Prostate gland (tissue), 2 donors: Measurements from ENCODE around the gene KCNQ4. TPM values are rescaled to one million over a fixed set of nuclear protein-coding genes. Genes with fewer than 3 reads are reported as not detected.

Experiments
- DNase-seq: peaks from one replicate; pipeline ENCODE4 v3.0.0-alpha.2; 2019; ENCODE audit warnings: low spot score
- H3K27ac ChIP-seq, 2 donors: fragments of 200-600 bp; sonication (generic); 2 replicates each; pipeline ENCODE4 v1.5.1; 2017 to 2019
- H3K27me3 ChIP-seq: fragments of 200-600 bp; sonication (generic); replicated peaks from 2 replicates; pipeline ENCODE4 v1.5.1; 2019; ENCODE audit not compliant: insufficient read depth
- H3K36me3 ChIP-seq, 2 donors: fragments of 200-600 bp; sonication (generic); 1 replicate in 1 of 2; 2 replicates in 1 of 2; pipeline versions ENCODE4 v1.5.1 to v1.8.1; 2017 to 2019
- H3K4me1 ChIP-seq: fragments of 200-600 bp; sonication (generic); replicated peaks from 2 replicates; pipeline ENCODE4 v1.5.1; 2019
- H3K4me3 ChIP-seq, 2 donors: fragments of 200-600 bp; sonication (generic); 2 replicates each; pipeline ENCODE4 v1.5.1; 2017 to 2019
- H3K9me3 ChIP-seq: fragments of 200-600 bp; sonication (generic); 2 replicates; pipeline ENCODE4 v1.5.1; 2017
- POLR2A ChIP-seq: fragments of 450-650 bp; IDR thresholded peaks from one replicate; pipeline ENCODE4 v1.6.1; 2016; ENCODE audit warnings: antibody characterized with exemption, mild to moderate bottlenecking
- POLR2AphosphoS5 ChIP-seq: sonication (generic); formaldehyde crosslinking; IDR thresholded peaks from one replicate; pipeline ENCODE4 v1.6.1; 2017; ENCODE audit warnings: antibody characterized with exemption
- WGBS: methylation state at CpG from one replicate; pipeline ENCODE4 v1.1.5; 2018; 5-methylcytosine and 5-hydroxymethylcytosine counted together
- intact Hi-C: fragments of 100-400 bp; cut with DNase I; formaldehyde crosslinking; loops from one replicate; pipeline ENCODE4 v1.14.2; 2022
- total RNA-seq, 2 donors: library from RNA; depleted of rRNA; stranded (reverse); fragments of >200 nt; gene quantifications; one replicate each; pipeline ENCODE4 v1.1.0, GENCODE V29; 2016
- TF ChIP-seq, protein P1 (sequence below), 4 experiments: fragments of 200-600 bp in 2 of 4; fragments of 450-650 bp in 2 of 4; sonication (generic) in 2 of 4; IDR thresholded peaks; 1 replicate in 3 of 4; 2 replicates in 1 of 4; pipeline ENCODE4 v1.5.1; 2016 to 2019; ENCODE audit warnings: antibody characterized with exemption in 4 of 4, mild to moderate bottlenecking in 2 of 4, moderate library complexity in 2 of 4

The KCNQ4 gene
- total RNA-seq, 2 donors from 2014 or later, result 1.8 to 3.1 TPM

DNA sequence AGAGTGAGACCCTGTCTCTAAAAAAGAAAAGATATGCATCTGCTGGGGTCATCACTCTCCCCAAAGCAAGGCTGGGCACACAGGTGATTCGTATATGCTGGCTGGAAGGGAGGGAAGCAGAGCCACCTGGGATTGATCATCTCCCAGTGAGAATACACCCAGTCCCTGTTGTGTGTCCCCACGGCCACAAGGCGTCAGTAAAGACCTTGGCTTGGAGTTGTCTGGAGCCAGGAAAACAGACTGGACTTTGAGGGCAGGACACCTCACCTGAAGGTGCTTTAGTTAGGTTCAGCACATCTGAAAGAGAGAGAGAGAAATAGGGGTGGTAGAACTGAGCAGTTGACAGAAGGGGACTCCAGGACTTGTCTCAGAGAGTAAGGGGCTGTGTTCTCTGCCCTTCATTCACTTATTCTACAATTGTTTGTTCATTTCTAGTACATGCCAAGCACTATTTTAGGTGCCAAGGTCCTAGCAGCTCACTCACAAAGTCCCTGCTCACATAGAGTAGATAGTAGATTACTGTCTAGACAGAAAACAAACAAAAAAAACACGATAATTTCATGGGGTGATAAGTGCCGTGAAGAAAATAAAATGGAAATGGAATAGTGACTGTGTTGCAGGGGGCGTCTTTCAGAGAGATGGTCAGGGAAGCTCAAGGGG lies 65.1 kb downstream of the KCNQ4 start:
- Histone ChIP-seq H3K27ac (no peak overlapping the region), H3K4me1 (no peaks in the 10 kb centered on the region), H3K36me3 (no peaks in the 10 kb centered on the region), H3K4me3 (no peak overlapping the region), H3K27me3 (no peaks in the 10 kb centered on the region), H3K9me3 (no peaks in the 10 kb centered on the region)
- intact Hi-C loops, result loop anchor here (2.0 kb wide), 1 partner anchor 104 kb away; no protein-coding TSS in a partner anchor
- DNase-seq, result peak; percentile 77
- 34% methylated on average over 6 of the region's 6 CpGs for WGBS
- TF ChIP-seq POLR2A, result no peak
- TF ChIP-seq POLR2AphosphoS5, result peak; percentile 56
- TF ChIP-seq, protein P1, sequence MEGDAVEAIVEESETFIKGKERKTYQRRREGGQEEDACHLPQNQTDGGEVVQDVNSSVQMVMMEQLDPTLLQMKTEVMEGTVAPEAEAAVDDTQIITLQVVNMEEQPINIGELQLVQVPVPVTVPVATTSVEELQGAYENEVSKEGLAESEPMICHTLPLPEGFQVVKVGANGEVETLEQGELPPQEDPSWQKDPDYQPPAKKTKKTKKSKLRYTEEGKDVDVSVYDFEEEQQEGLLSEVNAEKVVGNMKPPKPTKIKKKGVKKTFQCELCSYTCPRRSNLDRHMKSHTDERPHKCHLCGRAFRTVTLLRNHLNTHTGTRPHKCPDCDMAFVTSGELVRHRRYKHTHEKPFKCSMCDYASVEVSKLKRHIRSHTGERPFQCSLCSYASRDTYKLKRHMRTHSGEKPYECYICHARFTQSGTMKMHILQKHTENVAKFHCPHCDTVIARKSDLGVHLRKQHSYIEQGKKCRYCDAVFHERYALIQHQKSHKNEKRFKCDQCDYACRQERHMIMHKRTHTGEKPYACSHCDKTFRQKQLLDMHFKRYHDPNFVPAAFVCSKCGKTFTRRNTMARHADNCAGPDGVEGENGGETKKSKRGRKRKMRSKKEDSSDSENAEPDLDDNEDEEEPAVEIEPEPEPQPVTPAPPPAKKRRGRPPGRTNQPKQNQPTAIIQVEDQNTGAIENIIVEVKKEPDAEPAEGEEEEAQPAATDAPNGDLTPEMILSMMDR (IDR thresholded peaks at IDR 0.05), result peak; percentile 60 to 96 (median 84)

DNA sequence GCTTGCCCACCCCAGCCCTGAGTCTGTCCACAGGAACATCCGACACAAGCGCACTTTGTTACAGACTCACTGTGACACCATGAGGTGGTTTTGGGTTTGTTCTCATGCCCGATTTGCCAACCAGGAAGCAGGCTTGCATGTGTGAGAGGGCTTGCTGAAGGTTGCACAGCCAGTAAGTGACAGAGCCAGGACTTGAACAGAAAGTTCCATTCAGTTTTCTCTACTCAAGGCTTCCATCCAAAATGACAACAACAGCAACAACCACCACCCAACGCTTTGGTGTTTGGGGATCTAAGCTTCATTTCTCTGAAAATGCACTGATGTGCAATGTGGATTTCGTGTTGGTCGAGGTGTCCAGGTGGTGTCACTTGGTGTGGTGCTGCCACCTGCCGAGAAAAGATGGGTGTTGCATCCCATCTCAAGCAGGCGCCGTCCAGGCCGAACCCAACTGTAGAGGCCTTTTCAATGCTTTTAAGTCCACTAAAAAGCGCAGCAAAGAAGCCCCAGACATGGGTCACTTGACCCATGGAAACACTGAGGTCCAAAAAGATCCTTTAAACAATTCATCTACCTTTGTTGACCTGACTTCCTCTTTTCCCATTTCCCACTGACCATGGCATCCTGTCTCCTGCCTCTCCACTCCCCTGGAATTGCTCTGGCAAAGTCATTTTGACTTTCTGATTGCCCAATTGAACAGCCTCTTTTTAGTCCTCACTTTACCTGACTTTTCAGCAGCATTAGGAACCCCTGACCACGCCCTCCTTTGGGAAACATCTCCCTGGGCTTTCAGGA lies 66.4 kb downstream of the KCNQ4 start:
- H3K36me3 ChIP-seq, result no peaks in the 10 kb centered on the region
- intact Hi-C loops, result loop anchor here (2.0 to 5.0 kb wide), 3 partner anchors 75 to 238 kb away; no protein-coding TSS in a partner anchor
- 22% methylated on average over 12 of the region's 12 CpGs for WGBS
- no peaks in the 10 kb centered on the region for H3K4me1 ChIP-seq
- no peaks in the 10 kb centered on the region for H3K9me3 ChIP-seq
- TF ChIP-seq POLR2A (no peak), POLR2AphosphoS5 (no peak)
- TF ChIP-seq, protein P1 (IDR thresholded peaks at IDR 0.05), result peak; percentile 74 to 90 (median 89)
- H3K27me3 ChIP-seq, result no peaks in the 10 kb centered on the region
- peak; percentile 63 for DNase-seq
- H3K4me3 ChIP-seq, result no peak overlapping the region
- H3K27ac ChIP-seq, result no peak overlapping the region

DNA sequence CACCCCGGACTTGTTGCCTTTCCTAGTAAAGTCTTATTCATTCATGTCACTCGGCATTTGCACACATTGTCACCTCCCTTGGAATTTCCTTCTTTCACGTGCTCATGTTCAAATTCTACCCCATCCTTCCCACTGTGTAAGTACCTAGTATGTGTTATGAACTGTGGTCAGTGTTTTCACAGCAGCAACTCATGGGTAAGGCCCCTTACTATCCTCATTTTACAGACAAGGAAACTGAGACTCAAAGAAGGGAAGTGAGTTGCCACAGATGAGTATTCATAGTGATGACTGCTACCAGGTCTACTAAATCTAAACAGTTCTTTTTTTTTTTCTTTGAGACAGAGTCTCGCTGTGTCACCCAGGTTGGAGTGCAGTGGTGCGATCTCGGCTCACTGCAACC lies 68.1 kb downstream of the KCNQ4 start:
- intact Hi-C loops, result loop anchor here (2.0 to 5.0 kb wide), 2 partner anchors 77 to 239 kb away; no protein-coding TSS in a partner anchor
- no peak for DNase-seq
- Histone ChIP-seq H3K4me1 (no peaks in the 10 kb centered on the region), H3K9me3 (no peaks in the 10 kb centered on the region), H3K4me3 (no peak overlapping the region), H3K36me3 (no peaks in the 10 kb centered on the region), H3K27me3 (no peaks in the 10 kb centered on the region), H3K27ac (no peak overlapping the region)
- TF ChIP-seq POLR2A (no peak), POLR2AphosphoS5 (no peak)
- TF ChIP-seq, protein P1 (IDR thresholded peaks at IDR 0.05), result no peak
- 86% methylated on average over 6 of the region's 6 CpGs for WGBS

DNA sequence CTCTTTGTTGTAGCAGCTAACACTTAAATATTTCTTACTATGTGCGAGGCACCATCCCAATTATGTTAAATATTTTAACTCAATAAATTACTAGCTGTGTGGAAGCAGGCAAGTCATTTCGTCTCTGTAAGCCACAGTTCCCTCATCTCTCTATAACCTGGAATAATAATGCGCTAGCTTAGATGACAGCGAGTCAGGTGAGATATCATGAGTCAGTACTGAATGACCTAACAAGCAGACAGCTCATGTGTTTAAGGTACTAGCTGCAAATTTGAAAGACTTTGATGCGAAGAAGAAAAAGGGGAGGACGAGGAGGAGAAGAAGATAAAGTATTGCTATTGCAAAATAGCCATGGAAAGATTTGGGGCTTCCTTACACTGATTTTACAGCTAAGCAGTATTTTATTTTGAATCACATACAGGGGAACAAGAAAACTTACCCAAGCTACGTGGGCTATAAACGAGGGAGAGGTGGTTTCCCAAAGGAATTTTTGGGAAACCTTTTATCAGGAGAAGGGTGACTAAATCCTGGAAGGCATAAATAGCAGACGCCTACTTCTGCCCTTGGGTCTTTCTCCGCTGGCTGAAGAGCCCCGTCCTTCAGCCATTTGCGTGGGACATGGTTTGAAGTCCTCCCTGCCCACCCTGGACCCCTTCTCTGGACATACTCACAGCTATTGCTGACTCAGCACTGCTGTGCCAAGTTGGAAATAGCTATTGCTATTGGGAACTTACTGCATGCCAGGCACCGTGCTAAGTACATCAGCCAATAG lies 69.7 kb downstream of the KCNQ4 start:
- no peak overlapping the region for H3K4me3 ChIP-seq
- no peak for DNase-seq
- H3K27ac ChIP-seq, result no peak overlapping the region
- H3K27me3 ChIP-seq, result no peaks in the 10 kb centered on the region
- H3K4me1 ChIP-seq, result no peaks in the 10 kb centered on the region
- TF ChIP-seq POLR2AphosphoS5, result no peak
- TF ChIP-seq POLR2A, result no peak
- TF ChIP-seq, protein P1 (IDR thresholded peaks at IDR 0.05), result no peak
- H3K9me3 ChIP-seq, result no peaks in the 10 kb centered on the region
- 76% methylated on average over 13 of the region's 13 CpGs for WGBS
- intact Hi-C loops, result loop anchor here (5.0 kb wide), 1 partner anchor 241 kb away; no protein-coding TSS in a partner anchor
- no peaks in the 10 kb centered on the region for H3K36me3 ChIP-seq
